LNCAP (cell line): ENCODE measurements around the gene TMEM41A.

Experiments
- CTCF ChIP-seq: fragments of 450-650 bp; IDR thresholded peaks from 2 replicates; pipeline ENCODE4 v1.5.1; 2017; ENCODE audit warnings: mild to moderate bottlenecking

TMEM41A gene

GRCh38 chr3:185486394-185486793 lies 12.4 kb downstream of the TMEM41A start:
- no peak for TF ChIP-seq CTCF

- no peak for TF ChIP-seq CTCF
Observed at GRCh38 chr3:185484296-185484695, 14.5 kb downstream of the TMEM41A start.

GRCh38 chr3:185479373-185479945 lies 19.4 kb downstream of the TMEM41A start:
- no peak for TF ChIP-seq CTCF

- TF ChIP-seq CTCF = no peak
Observed at GRCh38 chr3:185477316-185477715, 21.5 kb downstream of the TMEM41A start.

- no peak for TF ChIP-seq CTCF
Observed at GRCh38 chr3:185473290-185473815, 25.5 kb downstream of the TMEM41A start.

GRCh38 chr3:185470323-185470722 lies 28.5 kb downstream of the TMEM41A start:
- TF ChIP-seq CTCF = no peak

- no peak for TF ChIP-seq CTCF
Observed at GRCh38 chr3:185469542-185469941, 29.3 kb downstream of the TMEM41A start.

- no peak for TF ChIP-seq CTCF
Observed at GRCh38 chr3:185465471-185465870, 33.4 kb downstream of the TMEM41A start.
